HG02798 (cell line): Measurements from ENCODE around the gene LUC7L.

Experiments used
- ATAC-seq: cut with Tn5 transposase; IDR thresholded peaks from one replicate; pipeline ENCODE4 v1.9.1; 2021; ENCODE audit warnings: mild to moderate bottlenecking; ENCODE audit not compliant: unreplicated experiment, poor library complexity

Gene LUC7L

DNA sequence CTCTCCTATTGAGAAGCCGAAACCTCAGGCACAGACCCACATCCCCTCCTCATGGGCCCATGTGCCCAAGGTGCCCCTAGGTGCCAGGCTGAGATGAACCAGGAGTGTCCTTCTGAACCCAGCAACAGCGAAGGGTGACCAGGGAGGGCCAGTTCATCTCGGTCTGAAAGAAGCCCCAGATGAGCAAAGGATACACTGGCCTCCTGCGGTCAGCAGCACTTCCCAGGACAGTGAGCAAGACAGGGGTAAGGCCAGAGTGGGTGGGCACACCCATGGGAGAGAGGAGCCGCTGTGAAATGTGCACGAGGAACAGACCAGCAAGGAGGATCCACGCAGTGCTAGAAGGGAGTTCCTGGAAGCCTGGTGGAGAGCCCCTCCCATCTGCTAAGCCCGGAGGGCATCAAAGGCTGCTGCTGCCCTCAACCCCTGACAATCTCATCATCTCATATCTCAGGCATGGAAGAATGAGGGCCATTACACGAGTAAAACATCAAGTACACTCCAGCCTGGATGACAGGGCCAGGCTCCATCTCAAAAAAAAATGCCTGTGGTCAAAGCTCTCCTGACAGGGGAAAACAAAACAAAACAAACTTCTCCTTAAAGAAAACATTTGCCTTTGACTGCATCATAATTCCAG, 80.1 kb downstream of the LUC7L start:
- no peak for ATAC-seq

- ATAC-seq: no peak
Observed at GRCh38 chr16:146646-147045, 82.6 kb downstream of the LUC7L start.

GRCh38 chr16:144797-145252, 84.4 kb downstream of the LUC7L start:
- ATAC-seq: no peak

DNA sequence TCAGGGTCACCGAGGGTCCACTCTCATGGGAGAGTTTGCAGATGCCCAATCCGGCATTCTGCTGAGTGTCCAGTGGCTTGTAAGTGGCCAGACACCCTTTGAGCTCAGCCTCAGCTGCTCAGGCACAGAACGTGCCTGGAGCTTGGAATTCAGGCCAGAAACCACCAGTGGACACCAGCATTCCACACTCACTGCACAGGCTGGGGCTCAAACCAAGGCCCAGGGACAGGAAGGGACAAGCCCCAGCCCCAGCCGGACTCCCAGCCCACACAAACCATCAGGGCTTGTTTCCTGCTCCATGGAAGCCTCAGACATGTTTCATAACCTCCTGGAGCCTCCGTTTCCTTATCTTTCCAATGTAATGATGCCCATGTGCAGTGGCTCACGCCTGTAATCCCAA, 85.8 kb downstream of the LUC7L start:
- no peak for ATAC-seq

GRCh38 chr16:143047-143446, 86.2 kb downstream of the LUC7L start:
- no peak for ATAC-seq

GRCh38 chr16:142405-142967, 86.8 kb downstream of the LUC7L start:
- no peak for ATAC-seq

DNA sequence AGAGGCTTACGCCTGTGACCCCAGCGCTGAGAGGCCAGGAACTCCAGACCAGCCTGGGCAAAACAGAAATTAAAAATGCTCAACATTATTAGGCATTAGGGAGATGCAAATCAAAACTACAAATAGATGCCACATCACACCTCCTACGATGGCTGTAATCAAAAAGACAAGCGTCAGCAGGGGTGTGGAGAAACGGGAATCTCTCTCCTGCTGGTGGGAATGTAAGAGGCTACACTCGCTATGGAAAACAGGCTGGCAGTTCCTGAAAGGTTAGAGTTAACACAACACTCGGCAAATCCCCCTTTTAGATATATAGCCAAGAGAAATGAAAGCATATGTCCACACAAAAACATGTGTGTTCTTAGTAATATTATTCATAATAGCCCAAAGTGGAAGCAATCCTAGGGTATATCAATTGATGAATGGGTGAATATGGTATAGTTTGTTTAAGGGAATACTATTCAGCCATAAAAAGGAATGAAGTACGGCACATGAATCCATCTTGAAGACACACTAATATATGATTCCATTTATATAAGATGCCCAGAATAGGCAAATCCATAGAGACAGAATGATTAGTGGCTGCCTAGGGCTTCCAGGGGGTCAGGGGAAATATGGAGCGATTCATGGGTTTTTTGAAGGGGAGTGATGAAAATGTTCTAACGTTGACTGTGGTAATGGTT, 88.9 kb downstream of the LUC7L start:
- no peak for ATAC-seq
